WTC11 (cell line): Measurements from ENCODE around the gene ADH7. TPM values are rescaled to one million over a fixed set of nuclear protein-coding genes. Genes with fewer than 3 reads are reported as not detected.

Experiments
- ATAC-seq: fragments of 200-7000 bp; cut with Tn5 transposase; 2 replicates; pipeline ENCODE4 v1.10.0; 2021; ENCODE audit warnings: mild to moderate bottlenecking, moderate library complexity
- CTCF ChIA-PET: fragments of 300-600 bp; sonication (Branson Sonifier 250); formaldehyde crosslinking; loops from one replicate; lab custom pipeline; 2021; ENCODE audit warnings: antibody characterized with exemption; lab: Charles Lee
- POLR2A ChIA-PET: fragments of 350-600 bp; sonication (Branson Sonifier 250); formaldehyde crosslinking; loops from one replicate; lab custom pipeline; 2021; ENCODE audit warnings: antibody characterized with exemption; lab: Charles Lee
- DNase-seq: peaks from one replicate; pipeline ENCODE4 v3.0.0; 2021; ENCODE audit warnings: low spot score
- H3K27ac Mint-ChIP-seq: 2 replicates; pipeline ENCODE4 v1.8.0; 2021; ENCODE audit warnings: mixed read lengths
- H3K27me3 Mint-ChIP-seq: 2 replicates; pipeline ENCODE4 v1.8.0; 2021; ENCODE audit warnings: low read depth, mild to moderate bottlenecking, moderate library complexity, mixed read lengths
- H3K36me3 Mint-ChIP-seq: 2 replicates; pipeline ENCODE4 v1.8.0; 2021; ENCODE audit warnings: mixed read lengths
- H3K4me1 Mint-ChIP-seq: 2 replicates; pipeline ENCODE4 v1.8.0; 2022; ENCODE audit warnings: mixed read lengths
- H3K4me3 Mint-ChIP-seq: 2 replicates; pipeline ENCODE4 v1.8.0; 2021; ENCODE audit warnings: mild to moderate bottlenecking, moderate library complexity, mixed read lengths
- H3K9me3 Mint-ChIP-seq: 2 replicates; pipeline ENCODE4 v1.8.0; 2021; ENCODE audit warnings: mixed read lengths
- AR ChIP-seq: fragments of 250-450 bp; sonication (Bioruptor Pico); IDR thresholded peaks from 2 replicates; pipeline ENCODE4 v1.9.0; 2021; ENCODE audit warnings: mild to moderate bottlenecking
- ARID4B ChIP-seq: sonication (generic); formaldehyde crosslinking; IDR thresholded peaks from 2 replicates; pipeline ENCODE4 v1.8.0; 2023; ENCODE audit warnings: missing genetic modification reagents, mild to moderate bottlenecking, borderline replicate concordance
- ATF1 ChIP-seq: sonication (generic); formaldehyde crosslinking; IDR thresholded peaks from 2 replicates; pipeline ENCODE4 v1.8.1; 2023; ENCODE audit warnings: mild to moderate bottlenecking, moderate library complexity, missing genetic modification reagents
- CTCF ChIP-seq: fragments of 200-600 bp; IDR thresholded peaks from 2 replicates; pipeline ENCODE4 v1.8.0; 2022; ENCODE audit warnings: antibody characterized with exemption
- ELF4 ChIP-seq: sonication (generic); formaldehyde crosslinking; IDR thresholded peaks from 2 replicates; pipeline ENCODE4 v1.8.1; 2022; ENCODE audit warnings: low read depth, mild to moderate bottlenecking, moderate library complexity, missing genetic modification reagents
- ETV6 ChIP-seq: sonication (generic); formaldehyde crosslinking; IDR thresholded peaks from 2 replicates; pipeline ENCODE4 v1.8.1; 2022; ENCODE audit warnings: mild to moderate bottlenecking, missing genetic modification reagents
- FOXK1 ChIP-seq: sonication (generic); formaldehyde crosslinking; IDR thresholded peaks from 2 replicates; pipeline ENCODE4 v1.8.0; 2022; ENCODE audit warnings: mild to moderate bottlenecking, moderate library complexity, missing genetic modification reagents
- GRHL2 ChIP-seq: fragments of 250-450 bp; sonication (Bioruptor Pico); IDR thresholded peaks from 2 replicates; pipeline ENCODE4 v1.8.0; 2022; ENCODE audit warnings: mild to moderate bottlenecking, moderate library complexity; ENCODE audit not compliant: insufficient replicate concordance, severe bottlenecking
- MAX ChIP-seq: sonication (generic); formaldehyde crosslinking; IDR thresholded peaks from 2 replicates; pipeline ENCODE4 v1.8.0; 2022; ENCODE audit warnings: mild to moderate bottlenecking, missing genetic modification reagents
- NFYB ChIP-seq: sonication (generic); formaldehyde crosslinking; conservative IDR thresholded peaks from 2 replicates; pipeline ENCODE4 v1.8.0; 2022; ENCODE audit warnings: low read depth, missing genetic modification reagents
- SOX15 ChIP-seq: fragments of 250-450 bp; sonication (Bioruptor Pico); IDR thresholded peaks from 2 replicates; pipeline ENCODE4 v1.9.0; 2021; ENCODE audit warnings: mild to moderate bottlenecking
- TP53 ChIP-seq: sonication (generic); formaldehyde crosslinking; IDR thresholded peaks from 2 replicates; pipeline ENCODE4 v1.8.1; 2023; ENCODE audit warnings: mild to moderate bottlenecking, missing genetic modification reagents
- ZBTB43 ChIP-seq: sonication (generic); formaldehyde crosslinking; IDR thresholded peaks from 2 replicates; pipeline ENCODE4 v1.8.1; 2023; ENCODE audit warnings: mild to moderate bottlenecking, missing genetic modification reagents
- ZNF263 ChIP-seq: sonication (generic); formaldehyde crosslinking; IDR thresholded peaks from 2 replicates; pipeline ENCODE4 v1.8.1; 2022; ENCODE audit warnings: low read depth, mild to moderate bottlenecking, moderate library complexity, missing genetic modification reagents
- ZNF317 ChIP-seq: sonication (generic); formaldehyde crosslinking; IDR thresholded peaks from 2 replicates; pipeline ENCODE4 v1.8.1; 2023; ENCODE audit warnings: low read depth, mild to moderate bottlenecking, moderate library complexity, missing genetic modification reagents, borderline replicate concordance
- ZNF396 ChIP-seq: fragments of 250-450 bp; sonication (Bioruptor Pico); IDR thresholded peaks from 2 replicates; pipeline ENCODE4 v1.8.0; 2021; ENCODE audit warnings: mild to moderate bottlenecking, moderate library complexity, borderline replicate concordance
- ZNF423 ChIP-seq: fragments of 250-450 bp; sonication (Bioruptor Pico); IDR thresholded peaks from 2 replicates; pipeline ENCODE4 v2.1.2; 2022; ENCODE audit warnings: mild to moderate bottlenecking, moderate library complexity
- total RNA-seq: library from RNA; stranded (reverse); gene quantifications from 3 replicates; pipeline ENCODE4 v1.2.3, GENCODE V29; 2021

The ADH7 gene
- total RNA-seq, 1 experiment from 2014 or later: not detected

GRCh38 chr4:99462875-99463464 lies 27.8 kb upstream of the ADH7 start:
- Mint-ChIP-seq H3K27ac (no peak overlapping the region), H3K9me3 (no peaks in the 10 kb centered on the region)
- TF ChIP-seq CTCF (peak; percentile 62), ETV6 (CRISPR knock-in tag) (no peak), NFYB (CRISPR knock-in tag) (no peak)
- TF ChIP-seq, all 79 proteins: peak for 1
- ATAC-seq (peak; percentile 93), DNase-seq (peak; percentile 62)
- Mint-ChIP-seq H3K36me3 (no peaks in the 10 kb centered on the region), H3K4me3 (no peak overlapping the region), H3K27me3 (no peaks in the 10 kb centered on the region; the same call in 1 of the 2 replicates), H3K4me1 (peaks cover 10% of the 10 kb centered on the region)
- CTCF ChIA-PET: interaction anchor here (0.6 to 1.6 kb wide), 15 partner anchors 8 to 1319 kb away, joined by 3 to 8 read pairs (median 4); partner anchors contain the start of genes ADH5 and STPG2
- POLR2A ChIA-PET: no interaction called here

- Mint-ChIP-seq H3K36me3 (no peaks in the 10 kb centered on the region), H3K9me3 (no peaks in the 10 kb centered on the region), H3K27me3 (no peaks in the 10 kb centered on the region; the same call in 1 of the 2 replicates), H3K4me3 (no peak overlapping the region), H3K4me1 (peaks cover 10% of the 10 kb centered on the region), H3K27ac (no peak overlapping the region)
- ATAC-seq (no peak), DNase-seq (no peak)
- POLR2A ChIA-PET: no interaction called here
- CTCF ChIA-PET: interaction anchor here (0.8 to 1.6 kb wide), 5 partner anchors 10 to 1318 kb away, joined by 3 to 7 read pairs (median 3); partner anchors contain the start of gene STPG2
- TF ChIP-seq ATF1 (no peak), ZNF396 (CRISPR knock-in tag) (no peak), TP53 (CRISPR knock-in tag) (no peak), ELF4 (no peak), ZNF423 (no peak), FOXK1 (CRISPR knock-in tag) (no peak), SOX15 (CRISPR knock-in tag) (no peak), NFYB (CRISPR knock-in tag) (no peak), MAX (no peak), ARID4B (CRISPR knock-in tag) (no peak), ZBTB43 (CRISPR knock-in tag) (no peak), GRHL2 (CRISPR knock-in tag) (no peak), ZNF263 (CRISPR knock-in tag) (no peak), ZNF317 (CRISPR knock-in tag) (no peak), AR (CRISPR knock-in tag) (no peak)
Measured at GRCh38 chr4:99461623-99462401, 26.7 kb upstream of the ADH7 start.
